Natural killer cell (primary cell): ENCODE measurements around the gene YES1. TPM values are rescaled to one million over a fixed set of nuclear protein-coding genes. Genes with fewer than 3 reads are reported as not detected.

ENCODE experiments used
- ATAC-seq, 3 donors: fragments of 150-1000 bp in 2 of 3; fragments of 200-7000 bp in 1 of 3; cut with Tn5 transposase; 1 replicate in 1 of 3; 2 replicates in 2 of 3; pipeline ENCODE4 v1.10.0; 2021; ENCODE audit warnings: mild to moderate bottlenecking in 2 of 3, moderate library complexity in 2 of 3
- DNase-seq, 2 donors: peaks; one replicate each; pipeline versions ENCODE4 v3.0.0 to v3.0.0-alpha.2; 2013 to 2021; ENCODE audit warnings: mixed read lengths in 1 of 2
- H3K27ac ChIP-seq: one replicate; pipeline ENCODE4 v1.5.1; 2013; ENCODE audit warnings: mild to moderate bottlenecking, low read length
- H3K27me3 ChIP-seq: one replicate; pipeline ENCODE4 v1.6.1; 2013; ENCODE audit warnings: low read length; ENCODE audit not compliant: control insufficient read depth, insufficient read depth
- H3K36me3 ChIP-seq: one replicate; pipeline ENCODE4 v1.6.1; 2013; ENCODE audit warnings: low read length; ENCODE audit not compliant: control insufficient read depth, insufficient read depth
- H3K4me1 ChIP-seq: one replicate; pipeline ENCODE4 v1.6.1; 2013; ENCODE audit warnings: low read length; ENCODE audit not compliant: control insufficient read depth, insufficient read depth
- H3K4me3 ChIP-seq: one replicate; pipeline ENCODE4 v1.5.1; 2013; ENCODE audit warnings: low read length
- H3K9me3 ChIP-seq: one replicate; pipeline ENCODE4 v1.6.1; 2013; ENCODE audit warnings: low read length; ENCODE audit not compliant: control insufficient read depth, insufficient read depth
- H3K27ac Mint-ChIP-seq, 2 donors: one replicate each; pipeline ENCODE4 v1.8.0; 2022; ENCODE audit warnings: mild to moderate bottlenecking in 2 of 2, mixed read lengths in 2 of 2, moderate library complexity in 1 of 2
- H3K27me3 Mint-ChIP-seq, 2 donors: one replicate each; pipeline ENCODE4 v1.8.0; 2022; ENCODE audit warnings: low read depth in 2 of 2, mixed read lengths in 2 of 2
- H3K36me3 Mint-ChIP-seq: one replicate; pipeline ENCODE4 v1.8.0; 2022; ENCODE audit warnings: mixed read lengths
- H3K4me1 Mint-ChIP-seq, 2 donors: one replicate each; pipeline ENCODE4 v1.8.0; 2022; ENCODE audit warnings: mixed read lengths in 2 of 2
- H3K4me3 Mint-ChIP-seq: one replicate; pipeline ENCODE4 v1.8.0; 2022; ENCODE audit warnings: mild to moderate bottlenecking, moderate library complexity, mixed read lengths
- H3K9me3 Mint-ChIP-seq, 2 donors: one replicate each; pipeline ENCODE4 v1.8.0; 2022; ENCODE audit warnings: mixed read lengths in 2 of 2
- WGBS: methylation state at CpG from one replicate; pipeline ENCODE4 v1.1.7; 2013; ENCODE audit warnings: missing lambda C conversion rate; ENCODE audit not compliant: insufficient coverage; 5-methylcytosine and 5-hydroxymethylcytosine counted together
- intact Hi-C: fragments of 100-400 bp; cut with micrococcal nuclease; formaldehyde crosslinking; loops from one replicate; pipeline ENCODE4 v1.14.2; 2022
- total RNA-seq, 4 donors: library from RNA; stranded (reverse); fragments of 120-200 nt in 1 of 4; gene quantifications; one replicate each; pipeline versions ENCODE4 v1.2.3 to v1.2.4, GENCODE V29; 2013 to 2022
- TF ChIP-seq, protein P1 (sequence below): fragments of 200-600 bp; IDR thresholded peaks from one replicate; pipeline ENCODE4 v1.8.0; 2022; ENCODE audit warnings: antibody characterized with exemption

Gene YES1
- total RNA-seq, 3 donors from 2014 or later (not counting 1 experiment from before 2014, with no cell fraction given) = 70.2 to 101 (median 76.2) TPM

DNA sequence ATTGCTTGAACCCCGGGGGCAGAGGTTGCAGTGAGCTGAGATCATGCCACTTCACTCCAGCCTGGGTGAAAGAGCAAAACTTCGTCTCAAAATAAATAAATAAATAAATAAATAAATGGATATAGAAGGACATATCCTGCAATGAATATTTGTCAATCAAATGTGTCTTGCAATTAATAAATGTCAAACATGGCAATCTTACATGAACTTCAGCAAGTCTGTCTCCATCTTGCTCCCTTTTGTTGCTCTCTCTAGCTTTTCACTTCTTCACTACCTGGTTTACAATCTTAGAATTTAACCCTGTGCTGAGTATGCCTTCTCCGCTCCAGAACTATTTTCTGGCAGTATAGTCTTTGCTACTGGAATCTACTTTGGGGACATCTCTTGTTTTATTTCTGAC, 3.3 kb upstream of the YES1 start:
- Mint-ChIP-seq H3K9me3 (no peaks in the 10 kb centered on the region), H3K27ac (peak overlapping the region; percentile 83 to 98), H3K36me3 (no peaks in the 10 kb centered on the region), H3K4me1 (peaks cover 48 to 49% of the 10 kb centered on the region in 2 donors), H3K4me3 (peak overlapping the region; percentile 73), H3K27me3 (no peaks in the 10 kb centered on the region)
- Histone ChIP-seq H3K4me1 (peaks cover 27% of the 10 kb centered on the region), H3K27ac (no peak overlapping the region), H3K27me3 (no peaks in the 10 kb centered on the region), H3K4me3 (no peak overlapping the region), H3K36me3 (no peaks in the 10 kb centered on the region), H3K9me3 (no peaks in the 10 kb centered on the region)
- intact Hi-C loops = no loop called here
- 97% methylated on average over 2 of the region's 3 CpGs for WGBS
- TF ChIP-seq, protein P1, sequence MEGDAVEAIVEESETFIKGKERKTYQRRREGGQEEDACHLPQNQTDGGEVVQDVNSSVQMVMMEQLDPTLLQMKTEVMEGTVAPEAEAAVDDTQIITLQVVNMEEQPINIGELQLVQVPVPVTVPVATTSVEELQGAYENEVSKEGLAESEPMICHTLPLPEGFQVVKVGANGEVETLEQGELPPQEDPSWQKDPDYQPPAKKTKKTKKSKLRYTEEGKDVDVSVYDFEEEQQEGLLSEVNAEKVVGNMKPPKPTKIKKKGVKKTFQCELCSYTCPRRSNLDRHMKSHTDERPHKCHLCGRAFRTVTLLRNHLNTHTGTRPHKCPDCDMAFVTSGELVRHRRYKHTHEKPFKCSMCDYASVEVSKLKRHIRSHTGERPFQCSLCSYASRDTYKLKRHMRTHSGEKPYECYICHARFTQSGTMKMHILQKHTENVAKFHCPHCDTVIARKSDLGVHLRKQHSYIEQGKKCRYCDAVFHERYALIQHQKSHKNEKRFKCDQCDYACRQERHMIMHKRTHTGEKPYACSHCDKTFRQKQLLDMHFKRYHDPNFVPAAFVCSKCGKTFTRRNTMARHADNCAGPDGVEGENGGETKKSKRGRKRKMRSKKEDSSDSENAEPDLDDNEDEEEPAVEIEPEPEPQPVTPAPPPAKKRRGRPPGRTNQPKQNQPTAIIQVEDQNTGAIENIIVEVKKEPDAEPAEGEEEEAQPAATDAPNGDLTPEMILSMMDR = no peak
- no peak for DNase-seq
- no peak for ATAC-seq

DNA sequence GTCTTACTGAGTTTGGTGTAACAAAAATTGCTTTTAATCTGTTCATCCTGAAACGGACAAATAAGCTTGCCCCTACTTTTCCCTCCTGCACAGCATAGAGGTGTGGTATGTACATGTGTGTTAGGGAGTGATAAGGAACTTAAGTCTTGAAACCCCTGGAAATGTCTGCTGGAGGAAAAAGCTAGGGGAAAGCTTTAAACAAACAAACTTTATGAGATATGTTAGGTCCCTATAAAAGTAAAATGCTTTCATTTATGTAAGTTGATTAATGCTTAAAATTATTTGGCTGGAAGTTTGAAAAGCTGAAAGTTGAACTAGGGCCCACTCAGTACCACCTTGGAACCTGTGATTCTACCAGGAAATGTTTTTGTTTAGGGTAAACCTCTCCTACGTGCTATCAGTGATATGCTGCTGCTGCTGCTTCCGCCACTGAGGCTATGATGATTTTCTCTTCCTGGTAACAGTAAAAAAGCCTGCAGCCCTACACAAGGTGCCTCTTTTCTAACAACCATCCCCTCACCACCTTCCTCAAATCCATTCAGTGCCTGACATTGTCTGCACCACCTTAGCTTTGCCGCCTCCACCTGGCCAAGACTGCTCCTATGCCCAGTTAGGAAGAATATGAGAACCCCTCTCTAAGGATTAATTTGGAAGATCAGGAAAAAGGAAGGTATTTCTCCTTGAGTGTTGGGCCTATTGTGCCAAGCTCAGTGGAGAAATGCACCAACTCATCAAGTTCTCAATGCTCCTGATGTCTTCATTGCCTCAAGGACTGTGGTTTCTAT, 2.5 kb upstream of the YES1 start:
- Histone ChIP-seq H3K4me1 (peaks cover 29% of the 10 kb centered on the region), H3K9me3 (no peaks in the 10 kb centered on the region), H3K27ac (peak overlapping the region; percentile 93), H3K27me3 (no peaks in the 10 kb centered on the region), H3K4me3 (no peak overlapping the region), H3K36me3 (no peaks in the 10 kb centered on the region)
- ATAC-seq (no peak), DNase-seq (peak in 1 of 2 donors; percentile 26)
- H3K9me3 Mint-ChIP-seq = no peaks in the 10 kb centered on the region
- H3K36me3 Mint-ChIP-seq = no peaks in the 10 kb centered on the region
- H3K27me3 Mint-ChIP-seq = no peaks in the 10 kb centered on the region
- 51% methylated on average over 3 of the region's 4 CpGs for WGBS
- H3K4me3 Mint-ChIP-seq = peak overlapping the region; percentile 56
- peaks cover 57% of the 10 kb centered on the region in 2 donors for H3K4me1 Mint-ChIP-seq
- intact Hi-C loops = loop anchor here (5.0 kb wide), 1 partner anchor 72 kb away; no protein-coding TSS in a partner anchor
- H3K27ac Mint-ChIP-seq = peak overlapping the region; percentile 98 to 99
- TF ChIP-seq, protein P1 = no peak

DNA sequence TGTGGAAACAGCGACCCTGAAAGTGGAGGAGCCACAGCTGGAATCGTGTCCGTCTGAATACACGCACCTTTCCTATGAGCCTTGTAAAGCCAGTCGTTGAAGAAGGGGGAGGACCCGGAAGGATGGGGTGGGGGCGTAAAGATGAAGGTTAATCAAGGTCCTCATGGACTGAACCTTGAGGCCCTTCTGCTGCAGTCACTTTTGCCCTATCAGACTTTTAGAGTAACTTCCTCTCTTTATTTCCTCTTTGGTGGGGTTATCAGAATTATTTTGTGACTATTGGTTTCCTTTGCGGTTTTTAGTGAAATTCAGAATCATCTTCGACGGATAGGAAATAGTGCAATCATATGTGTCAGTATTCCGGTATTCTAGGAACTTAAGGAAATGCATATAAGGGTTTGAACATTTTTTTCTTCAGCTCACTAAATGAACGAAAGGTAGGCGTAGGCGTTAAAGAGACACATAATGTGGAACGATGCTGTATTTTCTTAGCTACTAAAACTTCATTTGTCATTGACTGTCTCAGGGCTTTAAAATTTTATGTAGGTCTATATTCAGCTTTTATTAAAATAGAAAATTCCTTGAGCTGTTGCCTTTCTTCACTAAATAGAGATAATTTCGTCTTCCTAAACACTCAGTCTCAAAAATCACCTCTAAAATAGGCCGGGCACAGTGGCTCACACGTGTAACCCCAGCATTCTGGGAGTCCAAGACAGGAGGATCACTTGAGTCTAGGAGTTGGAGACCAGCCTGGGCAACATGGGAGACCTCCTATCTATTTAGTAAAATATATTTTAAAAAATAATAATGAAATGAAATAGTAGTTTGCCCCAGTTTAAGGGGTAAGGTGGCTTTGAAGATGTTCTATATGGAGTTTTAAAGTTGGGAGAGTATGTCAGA, 1.4 kb upstream of the YES1 start:
- H3K4me1 Mint-ChIP-seq = peaks cover 65 to 66% of the 10 kb centered on the region in 2 donors
- H3K9me3 Mint-ChIP-seq = no peaks in the 10 kb centered on the region
- H3K4me3 Mint-ChIP-seq = peak overlapping the region; percentile 98
- peak in 1 of 2 donors; percentile 75 for DNase-seq
- Histone ChIP-seq H3K27ac (peak overlapping the region; percentile 93), H3K36me3 (no peaks in the 10 kb centered on the region), H3K9me3 (no peaks in the 10 kb centered on the region), H3K4me3 (peak overlapping the region; percentile 95), H3K27me3 (no peaks in the 10 kb centered on the region), H3K4me1 (peaks cover 34% of the 10 kb centered on the region)
- intact Hi-C loops = loop anchor here (5.0 kb wide), 1 partner anchor 71 kb away; no protein-coding TSS in a partner anchor
- no peaks in the 10 kb centered on the region for H3K27me3 Mint-ChIP-seq
- H3K36me3 Mint-ChIP-seq = no peaks in the 10 kb centered on the region
- WGBS = 4% methylated on average over 18 of the region's 18 CpGs
- ATAC-seq = peak; percentile 8 to 45 (median 10)
- TF ChIP-seq, protein P1 = no peak
- peak overlapping the region; percentile 98 to 99 for H3K27ac Mint-ChIP-seq
